Measurements from ENCODE around the gene LEKR1. TPM values are rescaled to one million over a fixed set of nuclear protein-coding genes. Genes with fewer than 3 reads are reported as not detected.

Gene LEKR1
- total and polyA plus RNA-seq, 9 of the 15 experiments (the other 6 are each of a cell fraction or from before 2014, with no cell fraction given), result 0.76 to 1.8 (median 1.2) TPM

- no peak for ATAC-seq
- no peak for FAIRE-seq
- in situ Hi-C loops (cut with MboI), result no loop called here
Measured at GRCh38 chr3:156941311-156941710, 115.2 kb downstream of the LEKR1 start.

More at GRCh38 chr3:156941311-156941710, 115.2 kb downstream of the LEKR1 start:
- 12% methylated on average over 4 of the region's 4 CpGs for WGBS (ENCODE audit: insufficient coverage, low coverage, missing lambda C conversion rate)
- Histone ChIP-seq H3K9ac (ENCODE audit: insufficient read depth in 1 of 2, low read depth in 2 of 2, low read length in 2 of 2) (no peak overlapping the region), H3K27me3 (ENCODE audit: control insufficient read depth in 2 of 2, insufficient read depth in 2 of 2, low read length in 2 of 2) (no peaks in the 10 kb centered on the region), H3K4me1 (replicated peaks in 1 of 2; ENCODE audit: control insufficient read depth in 2 of 2, insufficient read depth in 2 of 2, low read length in 2 of 2) (no peaks in the 10 kb centered on the region), H2AFZ (ENCODE audit: low read depth, low read length) (no peak overlapping the region), H3K9me1 (ENCODE audit: control insufficient read depth, insufficient read depth, low read length) (no peaks in the 10 kb centered on the region), H3K4me2 (ENCODE audit: insufficient read depth, low read length) (no peak overlapping the region; the same call in 1 of the 2 replicates), H3K9me3 (replicated peaks; ENCODE audit: control insufficient read depth, insufficient read depth, low read depth, low read length) (no peaks in the 10 kb centered on the region), H3K4me3 (no peak overlapping the region), H3K27ac (ENCODE audit: extremely low read depth, low read depth, low read length) (no peak overlapping the region), H4K20me1 (replicated peaks; ENCODE audit: control insufficient read depth, insufficient read depth, low read length) (no peaks in the 10 kb centered on the region), H3K79me2 (ENCODE audit: control insufficient read depth, insufficient read depth, low read length) (no peaks in the 10 kb centered on the region), H3K36me3 (ENCODE audit: control insufficient read depth, insufficient read depth, low read length) (no peaks in the 10 kb centered on the region)
- ChIA-PET POLR2A (interaction anchor here (1.1 kb wide), 1 partner anchor 10 kb away, joined by 3 read pairs; no protein-coding TSS in a partner anchor), CTCF (ENCODE audit: low intra/inter-chr PET ratio) (no interaction called here)
- no peak for TF ChIP-seq ZBTB1 (CRISPR knock-in tag; IDR thresholded peaks at IDR 0.05; ENCODE audit: borderline replicate concordance, low read depth)
- TF ChIP-seq FOXK2 (conservative IDR thresholded peaks at IDR 0.05 in 1 of 2, IDR thresholded peaks at IDR 0.05 in 1 of 2; ENCODE audit: low read depth in 2 of 2), result no peak
- no peak for TF ChIP-seq TAF15 (IDR thresholded peaks at IDR 0.05; ENCODE audit: low read depth, low read length)
- TF ChIP-seq MTA1 (IDR thresholded peaks at IDR 0.05; ENCODE audit: borderline replicate concordance), result no peak
- no peak for TF ChIP-seq GMEB1 (CRISPR knock-in tag; IDR thresholded peaks at IDR 0.05)
- TF ChIP-seq NCOA6 (IDR thresholded peaks at IDR 0.05), result no peak
- no peak for TF ChIP-seq RAD51 (IDR thresholded peaks at IDR 0.05; ENCODE audit: borderline replicate concordance, low read depth)
- no peak for TF ChIP-seq POLR2B (IDR thresholded peaks at IDR 0.05; ENCODE audit: low read depth, partially characterized antibody)
- TF ChIP-seq TBL1XR1 (IDR thresholded peaks at IDR 0.05; ENCODE audit: low read length in 2 of 2), result no peak
- no peak for TF ChIP-seq ZNF431 (CRISPR knock-in tag; IDR thresholded peaks at IDR 0.05)
- no peak for TF ChIP-seq SIN3A (IDR thresholded peaks at IDR 0.05; ENCODE audit: borderline replicate concordance in 2 of 2, control insufficient read depth in 1 of 2, low read depth in 2 of 2, low read length in 2 of 2)
- no peak for TF ChIP-seq KAT8 (IDR thresholded peaks at IDR 0.05; ENCODE audit: low read depth)
- TF ChIP-seq HNRNPL (IDR thresholded peaks at IDR 0.05; ENCODE audit: low read depth, low read length), result no peak
- no peak for TF ChIP-seq SIX5 (IDR thresholded peaks at IDR 0.05; ENCODE audit: borderline replicate concordance in 1 of 2, insufficient read depth in 1 of 2, low read depth in 1 of 2, low read length in 2 of 2)
- no peak for TF ChIP-seq BMI1 (IDR thresholded peaks at IDR 0.05; ENCODE audit: low read length)
- TF ChIP-seq ETS2 (tag; IDR thresholded peaks at IDR 0.05; ENCODE audit: borderline replicate concordance, poor library complexity, severe bottlenecking), result no peak
- DNase-seq (ENCODE audit: extremely low read depth in 1 of 4, low spot score in 3 of 4), result no peak
- intact Hi-C loops (cut with micrococcal nuclease), result no loop called here
- BruUV-seq (replicated peaks), result no TSS peak

Measured in K562 (cell line).